HG03558 (cell line): Measurements from ENCODE around the gene TH.
"Not testable (repeated sequence)": the region's sequence is repeated elsewhere in the genome, so short reads cannot be mapped to it uniquely, and the experiment has no call there.

Experiments used
- ATAC-seq: cut with Tn5 transposase; IDR thresholded peaks from one replicate; pipeline ENCODE4 v1.9.1; 2021; ENCODE audit warnings: moderate number of reproducible peaks; ENCODE audit not compliant: unreplicated experiment; ENCODE audit errors: extremely low read depth

TH gene

DNA sequence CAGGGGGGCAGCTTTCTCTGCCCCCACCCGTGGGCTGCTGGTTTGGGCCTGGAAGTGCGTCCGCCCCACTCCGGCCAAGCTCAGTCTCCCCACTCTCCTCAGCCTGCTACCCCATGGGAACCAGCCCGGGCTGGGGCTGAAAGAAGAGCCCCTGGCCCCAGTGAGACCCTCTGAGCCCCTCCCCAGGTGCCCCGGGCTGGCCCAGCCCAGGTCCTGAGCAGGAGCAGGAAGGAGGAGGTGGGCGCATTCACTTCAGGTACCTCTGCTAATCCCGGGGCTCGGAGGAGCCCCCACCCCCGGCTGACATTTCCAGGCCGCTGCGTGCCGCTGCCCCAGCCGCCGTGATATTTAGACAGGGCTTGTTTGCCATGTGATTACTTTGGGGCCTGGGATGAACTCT is 8.7 kb upstream of the TH start:
- no peak for ATAC-seq

DNA sequence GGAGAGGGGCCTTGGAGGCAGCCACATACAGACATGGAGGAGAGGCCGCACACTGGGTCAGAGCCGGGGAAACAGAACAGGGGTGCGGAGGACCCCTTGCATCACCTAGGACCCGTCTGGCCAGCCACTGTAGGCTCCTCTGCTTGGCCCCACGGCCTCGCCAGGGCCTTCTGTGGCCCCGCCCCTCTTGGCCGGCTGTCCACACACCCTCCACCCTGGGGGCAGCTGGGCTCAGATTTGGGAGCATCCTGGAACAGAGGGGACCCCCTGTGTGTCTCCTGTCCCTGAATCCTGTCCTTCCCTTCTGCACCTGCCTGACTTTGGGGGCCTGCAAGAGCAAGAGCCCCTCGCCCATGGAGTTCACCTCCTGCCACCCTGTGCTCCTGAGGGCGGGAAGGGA is 7.9 kb upstream of the TH start:
- no peak for ATAC-seq

DNA sequence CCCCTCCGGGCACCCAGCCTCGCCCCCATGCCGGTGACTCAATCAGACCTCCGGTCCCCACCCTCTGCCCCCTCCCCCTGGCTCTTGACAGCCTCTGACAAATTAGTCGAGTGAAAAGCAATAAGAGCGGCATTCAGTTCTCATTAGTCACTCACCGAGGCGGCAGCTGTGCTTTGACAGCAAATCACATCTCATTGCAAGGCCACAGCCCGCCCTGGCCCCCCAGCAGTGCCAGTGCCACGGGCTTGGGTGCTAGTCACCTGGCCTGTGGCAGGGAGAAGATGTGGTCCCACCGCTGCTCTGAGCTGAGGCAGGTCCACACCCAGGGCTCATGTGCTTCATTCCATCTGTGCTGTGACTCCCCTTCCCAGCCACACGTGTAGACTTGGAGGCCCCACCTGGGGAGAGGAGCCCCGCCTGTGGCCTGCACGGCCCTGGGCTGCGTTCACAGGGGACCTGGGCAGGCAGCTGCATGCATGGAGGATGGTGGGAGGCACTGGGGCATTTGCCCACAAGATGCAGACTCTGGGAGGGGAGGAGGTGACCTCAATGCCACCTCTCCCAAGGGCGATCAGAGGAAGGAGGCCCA is 7.4 kb upstream of the TH start:
- ATAC-seq, result no peak

DNA sequence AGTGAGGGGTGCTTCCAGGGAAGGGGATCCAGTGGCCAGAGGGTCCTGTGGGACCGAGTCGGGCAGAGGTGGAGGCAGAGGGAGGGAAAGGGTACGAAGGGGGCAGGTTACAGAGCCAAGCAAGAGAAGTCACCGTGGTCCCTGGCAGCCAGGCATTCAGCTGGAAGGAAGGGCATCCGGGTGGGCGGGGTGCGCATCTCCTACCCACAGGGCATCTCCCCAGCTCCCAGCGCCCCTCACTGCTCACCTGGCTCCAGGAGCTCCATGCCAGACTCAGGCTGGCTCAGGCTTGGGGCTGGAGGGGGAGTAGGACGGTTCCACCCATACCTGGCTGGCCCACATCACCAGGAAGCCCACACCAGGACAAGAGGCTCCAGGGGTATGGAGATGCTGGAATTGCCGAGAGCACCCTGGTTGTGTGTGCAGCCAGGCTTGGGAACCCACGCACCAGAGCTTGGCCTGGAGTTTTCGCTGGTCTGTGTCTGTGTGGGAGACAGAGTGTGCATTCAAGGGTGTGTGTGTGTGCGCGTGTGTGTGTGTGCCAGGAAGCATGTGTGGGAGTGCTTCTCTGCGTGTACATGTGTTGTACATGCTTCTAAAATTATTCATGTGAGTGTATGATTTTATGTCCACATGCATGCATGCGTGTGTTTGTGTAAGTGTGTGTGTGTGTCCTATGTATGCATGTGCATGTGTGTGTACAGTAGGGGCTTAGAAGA is 6.6 kb upstream of the TH start:
- not testable (repeated sequence) for ATAC-seq

DNA sequence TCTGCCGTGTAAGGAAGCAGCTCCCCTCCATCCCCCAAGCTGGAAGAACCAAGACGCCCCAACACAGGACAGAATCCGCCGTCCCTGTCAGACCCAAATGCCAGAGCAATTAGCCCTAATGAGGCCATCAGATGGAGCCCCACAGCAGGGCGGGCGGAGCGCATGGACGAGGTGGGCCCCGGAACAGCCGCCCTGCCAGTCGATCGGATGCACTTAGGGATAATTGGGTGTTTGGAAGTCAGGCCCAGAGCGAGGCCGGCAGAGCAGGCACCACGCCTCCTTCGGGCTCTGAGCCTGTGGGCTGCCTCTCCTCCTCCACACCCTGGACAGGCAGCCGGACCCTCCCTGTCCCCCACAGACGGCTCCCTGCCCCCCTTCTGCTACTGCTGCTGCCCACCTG is 5.5 kb upstream of the TH start:
- no peak for ATAC-seq

DNA sequence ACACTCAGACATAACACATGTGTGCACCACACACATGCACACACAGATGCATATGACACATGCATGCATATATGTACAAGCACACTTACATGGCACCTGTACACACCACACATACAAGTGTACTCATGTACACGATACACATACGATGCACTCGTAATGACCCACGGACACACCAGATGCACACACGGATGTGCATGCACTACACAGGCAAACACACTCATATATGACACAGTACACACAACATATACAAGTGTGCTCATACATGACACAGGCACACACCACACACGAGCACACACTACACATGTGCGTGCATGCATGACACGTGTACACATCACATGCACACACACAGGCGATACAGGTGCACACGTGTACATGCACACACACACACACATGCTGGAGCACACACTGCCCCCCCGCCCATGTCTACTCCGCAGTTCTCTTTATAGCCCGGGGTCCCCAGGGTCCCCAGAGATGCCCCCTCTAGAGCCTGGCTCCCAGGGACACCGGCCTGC is 4.8 kb upstream of the TH start:
- no peak for ATAC-seq

DNA sequence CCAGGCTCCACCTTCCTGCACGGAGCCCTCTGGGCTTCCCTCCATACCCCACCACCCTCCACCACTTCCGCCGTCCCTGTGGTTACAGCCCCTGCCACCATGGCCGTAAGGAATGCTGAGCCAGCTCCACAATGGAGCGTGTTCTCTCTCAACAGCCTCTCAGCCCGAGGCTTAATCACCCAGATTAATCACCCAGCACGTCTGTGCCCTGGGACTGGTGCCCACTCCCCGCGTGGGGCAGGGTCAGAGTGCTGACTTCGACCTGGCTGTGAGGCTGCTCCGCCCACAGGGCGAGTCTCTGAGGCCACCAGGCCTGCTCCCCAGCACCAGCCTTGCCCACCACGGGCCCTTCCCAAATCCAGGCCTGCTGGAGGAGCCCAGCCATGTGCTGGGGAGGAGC is 4.0 kb upstream of the TH start:
- no peak for ATAC-seq

DNA sequence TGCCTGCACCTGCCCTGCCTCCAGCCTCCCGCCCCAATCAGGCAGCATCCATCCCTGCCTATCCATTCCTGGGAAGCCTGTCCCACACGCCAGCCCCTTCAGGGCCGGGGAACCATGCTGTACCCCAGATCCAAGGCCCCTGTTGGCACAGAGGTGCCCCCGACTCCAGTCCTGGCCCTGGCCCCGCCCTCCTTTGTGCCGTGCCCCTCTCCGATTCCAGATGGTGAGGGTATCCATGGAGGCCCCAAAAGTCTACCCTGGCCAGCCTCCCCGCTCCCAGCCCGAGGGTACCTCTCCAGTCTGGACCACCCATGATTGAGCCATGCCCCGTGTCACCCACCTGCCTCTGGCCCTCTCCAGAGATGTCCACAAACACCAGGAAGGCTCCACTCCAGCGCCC is 2.7 kb upstream of the TH start:
- no peak for ATAC-seq

DNA sequence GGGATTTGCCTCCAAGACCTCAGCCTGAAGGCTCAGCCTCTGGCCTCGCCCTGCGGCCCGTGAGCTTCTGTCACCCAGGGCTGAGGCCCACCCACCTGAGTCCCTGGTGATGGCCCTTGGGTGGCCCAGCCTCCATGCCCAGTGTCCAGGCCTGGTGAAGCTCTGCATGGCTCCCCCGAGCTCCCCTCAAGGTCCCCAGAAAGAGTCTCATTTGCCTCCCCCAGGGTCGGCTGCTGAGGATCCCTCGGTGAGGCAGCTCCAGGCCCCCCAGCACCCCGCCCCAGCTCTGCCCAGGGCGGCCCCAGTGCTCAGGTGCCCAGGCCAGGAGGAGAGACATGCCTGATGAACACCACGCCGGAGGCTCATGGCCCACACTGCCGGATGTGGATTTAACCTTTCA is 2.1 kb upstream of the TH start:
- no peak for ATAC-seq

DNA sequence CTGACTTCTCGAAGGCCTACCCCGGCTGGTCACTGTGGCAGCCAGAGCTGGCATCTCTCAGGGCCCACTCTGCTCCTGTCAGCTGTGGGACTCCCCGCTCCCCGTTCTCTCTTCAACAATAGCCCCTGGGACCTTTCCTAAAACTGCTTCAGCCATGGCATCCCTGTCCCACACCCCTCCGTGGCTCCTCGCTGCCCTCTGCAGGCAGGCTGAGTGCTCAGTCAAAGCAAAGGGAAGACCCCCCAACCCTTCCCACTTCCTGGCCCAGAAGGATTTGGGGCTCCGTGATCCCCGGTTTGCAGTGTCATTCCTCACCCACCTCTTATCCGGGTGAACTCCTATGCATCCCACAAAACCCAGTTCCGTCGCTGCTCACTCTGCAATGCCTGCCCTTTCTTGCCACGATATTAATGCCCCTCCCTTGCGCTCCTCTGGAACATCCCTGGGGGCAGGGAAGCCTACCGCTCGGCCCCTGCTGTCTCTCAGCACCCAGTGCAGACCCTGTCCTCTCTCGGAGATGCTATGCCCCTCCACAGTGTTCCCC is 1.6 kb upstream of the TH start:
- ATAC-seq, result no peak

DNA sequence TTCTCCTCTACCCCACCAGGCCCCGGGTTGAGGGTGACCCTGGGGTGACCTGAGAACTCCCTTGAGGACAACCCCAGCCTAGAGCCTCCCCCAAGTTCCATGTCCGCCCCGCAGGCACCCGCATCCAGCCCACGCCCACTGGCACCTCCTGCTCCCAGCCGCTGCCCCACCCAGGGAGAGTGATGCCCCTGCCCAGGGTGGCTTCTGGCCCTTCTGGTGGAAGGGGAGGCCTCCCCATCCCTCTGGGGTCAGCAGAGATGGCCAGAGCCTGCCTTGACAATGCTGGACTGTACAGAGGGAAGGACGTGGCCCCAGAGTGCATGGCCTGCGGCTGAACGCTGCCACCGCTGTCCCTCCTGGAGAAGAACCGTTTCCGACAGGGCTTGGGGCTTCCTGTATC is 1.1 kb upstream of the TH start:
- ATAC-seq, result no peak

DNA sequence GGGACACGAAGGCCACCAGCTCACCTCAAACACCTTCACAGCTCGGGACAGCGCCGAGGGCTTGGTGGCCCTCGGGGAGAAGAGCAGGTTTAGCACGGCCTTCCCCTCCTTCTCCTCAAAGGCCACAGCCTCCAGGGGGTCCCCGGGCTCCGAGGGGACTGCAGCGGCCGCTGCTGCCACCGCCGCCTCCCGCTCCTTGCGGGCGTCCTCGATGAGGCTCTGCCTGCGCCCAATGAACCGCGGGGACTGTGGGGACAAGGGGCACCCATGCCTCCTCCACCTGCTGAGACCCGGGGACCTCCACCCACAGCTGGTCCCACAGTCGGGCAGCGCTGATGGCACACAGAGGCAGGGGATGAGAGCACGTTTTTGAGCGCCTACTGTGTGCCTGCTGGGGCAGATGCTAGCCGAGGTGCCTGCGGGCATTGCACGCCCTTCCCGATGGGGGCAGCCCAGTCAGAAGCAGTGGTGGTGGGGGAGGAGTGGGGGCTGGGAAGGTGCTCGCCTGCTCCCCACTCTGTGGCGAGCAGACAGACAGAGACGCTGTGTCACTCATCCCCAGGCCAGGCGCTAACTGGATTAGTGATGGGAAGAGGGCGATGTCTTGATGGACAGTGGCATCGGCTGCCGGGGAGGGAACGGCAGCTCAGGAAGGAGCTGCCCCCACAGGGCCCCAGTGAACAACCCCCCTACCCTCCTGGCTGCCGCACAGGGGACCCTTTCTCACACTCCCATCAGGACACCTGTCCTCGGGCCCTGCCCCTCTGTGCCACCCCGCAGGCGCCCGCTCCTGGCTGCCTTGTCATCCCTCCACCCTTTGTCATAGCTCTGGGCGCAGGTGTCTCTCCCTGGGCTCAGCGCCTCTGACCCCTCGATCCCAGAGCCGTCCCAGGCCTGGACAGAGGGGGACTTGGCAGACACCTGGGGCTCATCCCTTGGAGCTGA is 1.7 kb downstream of the TH start:
- no peak for ATAC-seq

DNA sequence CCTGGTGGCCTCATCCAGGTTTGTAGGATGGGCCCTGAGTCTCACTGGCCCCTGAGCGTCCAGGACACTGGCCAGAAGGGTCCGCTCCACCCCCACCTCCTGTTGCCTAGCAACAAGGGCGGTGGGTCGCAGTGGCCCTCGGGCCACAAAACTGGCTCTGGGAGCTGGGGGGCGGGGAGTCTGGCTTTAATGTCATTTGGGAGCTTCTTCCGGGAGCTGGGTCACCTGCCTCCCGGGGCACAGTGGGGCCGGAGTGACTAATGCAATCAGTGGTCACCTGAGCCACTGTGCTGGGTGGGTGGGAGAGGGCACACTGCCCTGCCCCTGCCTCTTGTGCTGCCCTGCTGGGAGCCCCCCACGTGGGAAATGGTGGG is 2.6 kb downstream of the TH start:
- no peak for ATAC-seq

DNA sequence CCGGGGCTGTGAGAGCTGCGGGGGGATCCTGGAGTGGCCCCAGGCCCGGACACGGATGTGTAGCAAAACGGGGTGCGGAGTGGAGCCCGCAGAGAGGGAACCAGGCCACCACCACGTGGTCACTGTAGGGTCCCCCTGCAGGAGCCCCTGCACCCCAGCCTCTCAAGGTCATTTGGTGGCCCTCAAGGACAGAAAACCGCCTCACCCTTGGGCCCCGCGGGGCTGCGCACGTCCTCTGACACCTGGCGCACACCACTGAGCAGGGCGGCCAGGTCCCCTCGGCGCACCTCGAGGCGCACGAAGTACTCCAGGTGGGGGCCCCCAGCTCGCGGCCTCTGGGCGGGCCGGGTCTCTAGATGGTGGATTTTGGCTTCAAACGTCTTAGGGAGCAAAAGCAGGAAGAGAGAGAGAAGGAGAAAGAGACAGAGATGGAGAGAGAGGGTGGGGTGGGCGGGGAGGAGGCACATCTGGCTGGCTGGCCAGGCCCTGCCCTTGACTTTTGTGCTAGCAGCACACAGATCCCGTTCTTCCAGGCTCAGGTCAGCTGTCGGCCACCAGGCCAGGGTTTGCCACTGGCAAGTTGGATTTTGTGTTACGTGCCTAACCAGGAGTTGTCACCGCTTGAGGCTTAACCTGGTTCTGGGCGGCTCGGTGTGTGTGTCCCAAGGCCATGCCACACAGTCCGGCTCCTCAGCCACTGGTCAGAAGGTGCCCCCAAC is 3.2 kb downstream of the TH start:
- no peak for ATAC-seq

DNA sequence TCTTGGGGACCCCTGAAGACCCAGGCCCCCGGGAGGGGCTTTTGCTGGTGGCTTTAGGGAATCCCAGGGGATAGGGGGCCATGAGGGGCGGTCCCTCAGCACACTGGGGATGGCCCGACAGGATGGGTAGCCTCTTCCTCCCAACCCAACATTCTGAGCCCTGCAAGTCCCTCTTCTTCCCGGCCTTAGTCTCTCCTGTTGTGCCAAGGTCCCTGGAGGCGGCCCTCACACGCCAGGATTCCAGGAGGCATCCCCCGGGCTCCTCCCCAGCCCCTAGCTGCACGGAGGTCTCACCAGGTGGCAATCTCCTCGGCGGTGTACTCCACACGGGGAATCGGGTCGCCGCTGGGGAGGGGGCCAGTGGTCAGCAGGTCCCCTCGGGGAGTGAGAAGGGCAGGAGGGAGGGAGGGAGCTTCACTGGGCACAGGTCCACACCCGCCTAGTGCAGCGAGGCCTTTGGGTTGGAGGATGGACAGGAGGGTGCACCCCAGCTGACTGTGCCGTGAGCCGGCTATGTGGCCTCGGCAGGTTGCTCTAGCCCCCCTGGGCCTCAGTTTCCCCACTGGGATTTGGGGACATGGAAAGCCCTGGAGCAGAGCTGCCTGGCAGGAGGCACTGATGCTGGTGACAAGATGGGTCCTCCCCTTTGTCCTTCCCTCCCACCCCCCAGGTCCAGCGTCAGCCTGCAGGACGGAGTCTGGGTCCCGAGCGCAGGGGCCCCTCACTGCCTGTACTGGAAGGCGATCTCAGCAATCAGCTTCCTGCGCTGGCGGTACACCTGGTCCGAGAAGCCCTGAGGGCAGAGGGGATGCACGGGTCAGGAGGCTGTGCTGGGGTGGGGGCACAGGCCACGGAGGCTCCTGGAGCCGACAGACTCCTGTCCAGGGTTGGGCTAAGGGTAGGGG is 4.2 kb downstream of the TH start:
- ATAC-seq, result no peak

DNA sequence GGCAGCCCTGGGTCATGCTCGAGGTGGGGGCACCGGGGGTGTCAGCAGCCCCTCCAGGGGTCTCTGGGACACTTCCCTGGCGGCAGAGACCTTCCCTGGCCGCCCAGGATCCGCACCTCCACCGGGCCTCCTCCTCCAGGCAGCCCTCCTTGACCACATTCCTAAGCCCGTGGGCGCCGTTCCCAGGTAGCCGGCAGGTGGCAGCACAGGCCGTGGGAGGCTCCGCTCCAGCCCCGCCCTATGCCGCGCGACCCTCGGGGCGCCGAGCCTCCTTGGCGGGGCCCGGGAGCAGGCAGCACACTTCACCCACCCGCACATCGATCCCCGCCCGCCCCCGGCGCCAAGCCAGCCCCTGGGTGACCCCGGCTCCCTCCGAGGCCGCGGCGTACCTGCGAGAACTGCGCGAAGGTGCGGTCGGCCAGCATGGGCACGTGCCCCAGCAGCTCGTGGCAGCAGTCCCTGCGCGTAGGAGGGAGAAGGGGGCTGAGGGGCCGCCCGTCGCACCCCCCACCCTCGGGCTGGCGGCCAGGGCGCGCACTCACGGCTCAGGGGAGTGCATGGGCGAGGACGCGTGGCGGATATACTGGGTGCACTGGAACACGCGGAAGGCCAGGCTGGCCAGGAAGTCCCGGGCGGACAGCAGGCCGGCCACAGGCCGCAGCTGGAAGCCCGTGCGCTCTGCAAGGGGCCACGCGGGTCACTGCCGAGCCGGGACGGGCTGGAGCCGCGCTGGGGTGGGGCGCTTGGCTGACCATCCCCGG is 5.3 kb downstream of the TH start:
- ATAC-seq, result no peak

DNA sequence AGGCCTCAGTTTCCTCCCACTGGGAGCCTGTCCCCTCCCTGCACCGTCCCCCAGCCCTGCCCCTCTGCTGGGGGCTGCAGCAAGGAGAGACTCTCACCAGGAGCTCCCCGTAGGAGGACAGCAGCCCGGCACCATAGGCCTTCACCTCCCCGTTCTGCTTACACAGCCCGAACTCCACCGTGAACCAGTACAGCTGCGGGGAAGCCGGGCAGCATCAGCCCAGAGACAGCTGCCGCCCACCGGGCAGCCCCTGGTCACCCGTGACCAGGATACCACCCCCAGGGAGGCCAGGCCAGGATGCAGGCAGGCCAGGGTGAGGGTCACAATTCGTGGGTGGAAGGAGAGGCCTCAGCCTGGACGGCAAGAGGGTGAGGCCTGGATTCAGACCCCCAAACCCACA is 6.0 kb downstream of the TH start:
- no peak for ATAC-seq

DNA sequence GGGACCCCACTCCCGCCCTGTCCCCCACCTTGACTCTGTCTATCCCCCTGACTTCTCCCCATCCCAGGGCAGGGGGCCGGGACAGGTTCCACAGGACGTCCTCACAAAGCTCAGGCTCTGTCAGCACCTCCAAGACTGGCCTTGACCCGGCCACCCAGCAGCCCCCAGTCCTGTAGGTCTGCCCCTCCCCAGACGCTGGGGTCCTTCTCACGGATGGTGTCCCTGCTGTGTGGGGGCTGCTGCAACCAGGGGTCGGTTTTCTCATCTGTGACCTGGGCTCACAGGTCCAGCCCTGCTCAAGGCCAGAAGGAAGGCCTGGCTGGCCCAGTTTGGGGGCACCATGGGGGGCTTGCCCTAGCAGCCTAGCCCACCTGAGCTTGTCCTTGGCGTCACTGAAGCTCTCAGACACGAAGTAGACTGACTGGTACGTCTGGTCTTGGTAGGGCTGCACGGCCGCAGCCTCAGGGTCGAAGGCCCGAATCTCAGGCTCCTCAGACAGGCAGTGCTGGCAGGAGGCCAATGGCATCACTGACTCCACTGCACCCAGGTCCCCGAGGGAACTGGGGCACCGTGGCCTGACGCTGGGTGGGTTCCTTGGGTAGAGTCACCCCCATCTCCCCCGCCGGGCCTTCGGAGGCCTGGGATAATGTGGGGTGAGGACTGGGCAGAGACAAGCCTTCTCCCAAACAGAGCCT is 6.6 kb downstream of the TH start:
- no peak for ATAC-seq
